ENCODE data around the gene CACNA1C.

GRCh38 chr12:2004113-2004929 is 48.5 kb upstream of the CACNA1C start, which contains the start of gene DCP1B:
- TF ChIP-seq CTCF (IDR thresholded peaks at IDR 0.05), result peak in 4 of 6 experiments; percentile 14 to 61 (median 36)
- TF ChIP-seq POLR2AphosphoS5 (IDR thresholded peaks at IDR 0.05), result peak; percentile 76 to 91
- TF ChIP-seq POLR2A (IDR thresholded peaks at IDR 0.05), result peak in 2 of 4 donors; percentile 56 to 77
- TF ChIP-seq EP300 (IDR thresholded peaks at IDR 0.05), result peak in 1 of 4 donors; percentile 69

All from upper lobe of left lung (tissue), 4 donors.